Naive thymus-derived CD8-positive, alpha-beta T cell (primary cell): ENCODE results near the gene TLR9. TPM values are rescaled to one million over a fixed set of nuclear protein-coding genes. Genes with fewer than 3 reads are reported as not detected.
A peak's percentile ranks its signal among the peaks of the same experiment; 100 is the strongest.

Experiments
- ATAC-seq, 2 donors: fragments of 150-1000 bp; cut with Tn5 transposase in 1 of 2; sonication (Bioruptor Pico), chemical (Tn5 transposase) in 1 of 2; 1 replicate in 1 of 2; 2 replicates in 1 of 2; pipeline ENCODE4 v1.10.0; 2021; ENCODE audit warnings: mild to moderate bottlenecking in 2 of 2, moderate library complexity in 2 of 2
- POLR2A ChIA-PET: fragments of 350-600 bp; sonication (Branson Sonifier 250); formaldehyde crosslinking; loops from one replicate; lab custom pipeline; 2021; ENCODE audit warnings: antibody characterized with exemption; lab: Charles Lee
- DNase-seq, 10 donors: peaks; one replicate each; pipeline versions ENCODE4 v3.0.0 to v3.0.0-alpha.2; 2020 to 2022
- H3K27ac Mint-ChIP-seq, 10 donors: one replicate each; pipeline ENCODE4 v1.8.0; 2020 to 2022; ENCODE audit warnings: mild to moderate bottlenecking in 10 of 10, mixed read lengths in 10 of 10, moderate library complexity in 4 of 10, inconsistent platforms in 1 of 10
- H3K27me3 Mint-ChIP-seq, 5 donors: one replicate each; pipeline ENCODE4 v1.8.0; 2021 to 2022; ENCODE audit warnings: mixed read lengths in 5 of 5
- H3K36me3 Mint-ChIP-seq, 3 donors: one replicate each; pipeline ENCODE4 v1.8.0; 2020 to 2022; ENCODE audit warnings: mixed read lengths in 3 of 3, mild to moderate bottlenecking in 2 of 3, inconsistent platforms in 1 of 3
- H3K4me1 Mint-ChIP-seq, 4 donors: one replicate each; pipeline ENCODE4 v1.8.0; 2021 to 2022; ENCODE audit warnings: mixed read lengths in 4 of 4
- H3K4me3 Mint-ChIP-seq, 10 donors: one replicate each; pipeline ENCODE4 v1.8.0; 2020 to 2022; ENCODE audit warnings: mild to moderate bottlenecking in 10 of 10, mixed read lengths in 10 of 10, moderate library complexity in 6 of 10, inconsistent platforms in 1 of 10
- H3K9me3 Mint-ChIP-seq, 9 donors: one replicate each; pipeline ENCODE4 v1.8.0; 2020 to 2022; ENCODE audit warnings: mixed read lengths in 9 of 9, mild to moderate bottlenecking in 3 of 9, inconsistent platforms in 1 of 9, moderate library complexity in 1 of 9
- polyA plus RNA-seq, 3 donors: library from polyadenylated mRNA; unstranded; fragments of 300-500 nt; fragmentation: Illumina TruSeq; gene quantifications; one replicate each; pipeline ENCODE4 v1.2.3, GENCODE V29; 2021
- total RNA-seq, 8 experiments: library from RNA in 2 of 8; stranded (reverse) in 2 of 8; gene quantifications; one replicate each; pipeline ENCODE4 v1.2.3 and lab custom pipeline; 2021 to 2026

The TLR9 gene
- total and polyA plus RNA-seq, 5 experiments from 2014 or later, result 2.4 to 2.8 TPM; not detected in 3

DNA sequence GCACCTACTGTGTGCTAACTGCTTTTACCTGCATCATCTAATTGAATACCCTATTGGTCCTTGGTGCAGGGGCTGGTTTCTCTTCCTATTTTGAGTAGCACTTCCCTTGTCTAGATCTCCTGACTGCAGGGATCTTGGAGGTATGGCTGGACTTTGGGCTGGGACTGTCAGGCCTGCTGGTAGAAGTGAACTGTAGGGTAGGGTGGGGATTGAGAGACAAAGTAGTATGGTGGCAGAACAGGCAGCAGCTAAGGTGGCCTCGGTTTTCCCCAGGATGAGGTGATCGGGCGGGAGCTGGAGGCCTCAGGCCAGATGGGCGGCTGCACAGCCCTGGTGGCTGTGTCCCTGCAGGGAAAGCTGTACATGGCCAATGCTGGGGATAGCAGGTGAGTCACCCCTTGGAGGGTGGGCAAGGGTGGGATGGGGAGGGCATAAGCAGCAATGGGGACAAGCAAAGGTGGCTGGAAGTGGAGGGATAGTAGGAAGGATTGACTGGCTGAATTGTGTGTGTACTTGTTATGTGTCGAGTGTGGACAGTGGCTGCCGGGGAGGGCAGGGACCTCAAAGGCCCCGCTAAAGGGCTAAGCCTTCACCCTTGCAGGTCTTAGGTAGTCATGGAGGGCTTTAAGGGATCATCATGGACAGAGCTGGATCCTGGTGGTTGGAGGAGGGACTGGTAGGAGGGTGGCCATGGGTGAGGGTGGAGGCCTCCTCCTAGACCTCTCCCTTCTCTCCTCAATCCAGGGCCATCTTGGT is 22.1 kb upstream of the TLR9 start:
- POLR2A ChIA-PET, result interaction anchor here (1.2 to 58.8 kb wide), 4 partner anchors 3 to 92 kb away, joined by 3 to 1841 read pairs (median 1452); partner anchors contain the start of genes GLYCTK, PPM1M, TLR9 and TWF2
- Mint-ChIP-seq H3K36me3 (peaks cover 0 to 46% (median 10%) of the 10 kb centered on the region in 3 donors), H3K9me3 (no peaks in the 10 kb centered on the region), H3K27ac (peak overlapping the region; percentile 91 to 100 (median 98)), H3K27me3 (no peaks in the 10 kb centered on the region), H3K4me1 (peaks cover 45 to 90% (median 82%) of the 10 kb centered on the region in 4 donors), H3K4me3 (peak overlapping the region; percentile 84 to 93 (median 88))
- ATAC-seq (no peak), DNase-seq (peak in 1 of 10 donors; percentile 52)

DNA sequence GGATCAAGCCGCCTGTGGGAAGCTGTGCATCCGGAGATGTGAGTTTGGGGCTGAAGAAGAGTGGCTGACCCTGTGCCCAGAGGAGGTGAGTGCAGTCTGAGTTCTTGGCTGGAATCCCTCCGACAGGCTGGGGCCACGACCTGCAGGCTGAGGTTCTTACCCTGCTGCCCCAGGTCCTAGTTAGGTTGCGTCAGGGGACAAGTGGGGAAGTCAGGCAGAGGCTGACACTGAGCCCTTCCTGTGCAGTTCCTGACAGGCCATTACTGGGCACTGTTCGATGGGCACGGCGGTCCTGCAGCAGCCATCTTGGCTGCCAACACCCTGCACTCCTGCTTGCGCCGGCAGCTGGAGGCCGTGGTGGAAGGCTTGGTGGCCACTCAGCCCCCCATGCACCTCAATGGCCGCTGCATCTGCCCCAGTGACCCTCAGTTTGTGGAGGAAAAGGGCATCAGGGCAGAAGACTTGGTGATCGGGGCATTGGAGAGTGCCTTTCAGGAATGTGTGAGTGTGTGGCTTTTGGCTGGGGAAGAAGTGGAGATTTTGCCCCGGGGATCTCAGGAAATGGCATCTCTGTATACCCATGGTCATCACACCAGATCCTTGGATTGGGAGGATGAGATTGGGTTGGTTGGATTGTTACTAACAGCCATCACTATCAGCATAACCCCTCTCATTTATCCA is 21.4 kb upstream of the TLR9 start:
- Mint-ChIP-seq H3K9me3 (no peaks in the 10 kb centered on the region), H3K27ac (peak overlapping the region; percentile 91 to 100 (median 98)), H3K4me1 (peaks cover 45 to 88% (median 79%) of the 10 kb centered on the region in 4 donors), H3K4me3 (peak overlapping the region; percentile 84 to 93 (median 88)), H3K36me3 (peaks cover 0 to 39% (median 9%) of the 10 kb centered on the region in 3 donors), H3K27me3 (no peaks in the 10 kb centered on the region)
- ATAC-seq, result peak in 1 of 2 donors; percentile 1
- POLR2A ChIA-PET, result interaction anchor here (1.2 to 58.8 kb wide), 4 partner anchors 4 to 93 kb away, joined by 3 to 1841 read pairs (median 1452); partner anchors contain the start of genes GLYCTK, PPM1M, TLR9 and TWF2
- DNase-seq, result peak in 1 of 10 donors; percentile 56

DNA sequence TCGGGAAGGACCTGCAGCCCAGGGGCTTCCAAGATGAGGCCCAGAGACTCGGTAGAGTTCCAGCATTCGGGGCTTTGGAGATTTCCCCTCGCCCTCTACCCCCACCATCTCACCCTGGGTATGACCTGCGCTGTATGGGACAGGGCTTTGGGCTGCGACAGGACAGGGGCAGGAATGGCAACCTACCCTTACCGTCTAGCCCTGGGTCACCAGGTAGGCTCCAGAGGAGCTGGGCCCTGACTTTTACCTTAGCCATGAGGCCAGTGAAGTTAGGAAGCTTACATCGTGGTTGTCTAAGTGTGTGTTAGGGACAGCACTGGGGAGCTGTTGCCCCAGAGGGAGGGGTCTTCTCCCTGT is 20.8 kb upstream of the TLR9 start:
- Mint-ChIP-seq H3K9me3 (no peaks in the 10 kb centered on the region), H3K27ac (peak overlapping the region; percentile 91 to 100 (median 98)), H3K36me3 (peaks cover 0 to 34% (median 7%) of the 10 kb centered on the region in 3 donors), H3K4me1 (peaks cover 48 to 86% (median 81%) of the 10 kb centered on the region in 4 donors), H3K27me3 (no peaks in the 10 kb centered on the region), H3K4me3 (peak overlapping the region; percentile 84 to 93 (median 88))
- POLR2A ChIA-PET, result interaction anchor here (1.0 to 58.8 kb wide), 4 partner anchors 4 to 93 kb away, joined by 3 to 1841 read pairs (median 1452); partner anchors contain the start of genes GLYCTK, PPM1M, TLR9 and TWF2
- DNase-seq, result no peak
- peak; percentile 15 to 22 for ATAC-seq

DNA sequence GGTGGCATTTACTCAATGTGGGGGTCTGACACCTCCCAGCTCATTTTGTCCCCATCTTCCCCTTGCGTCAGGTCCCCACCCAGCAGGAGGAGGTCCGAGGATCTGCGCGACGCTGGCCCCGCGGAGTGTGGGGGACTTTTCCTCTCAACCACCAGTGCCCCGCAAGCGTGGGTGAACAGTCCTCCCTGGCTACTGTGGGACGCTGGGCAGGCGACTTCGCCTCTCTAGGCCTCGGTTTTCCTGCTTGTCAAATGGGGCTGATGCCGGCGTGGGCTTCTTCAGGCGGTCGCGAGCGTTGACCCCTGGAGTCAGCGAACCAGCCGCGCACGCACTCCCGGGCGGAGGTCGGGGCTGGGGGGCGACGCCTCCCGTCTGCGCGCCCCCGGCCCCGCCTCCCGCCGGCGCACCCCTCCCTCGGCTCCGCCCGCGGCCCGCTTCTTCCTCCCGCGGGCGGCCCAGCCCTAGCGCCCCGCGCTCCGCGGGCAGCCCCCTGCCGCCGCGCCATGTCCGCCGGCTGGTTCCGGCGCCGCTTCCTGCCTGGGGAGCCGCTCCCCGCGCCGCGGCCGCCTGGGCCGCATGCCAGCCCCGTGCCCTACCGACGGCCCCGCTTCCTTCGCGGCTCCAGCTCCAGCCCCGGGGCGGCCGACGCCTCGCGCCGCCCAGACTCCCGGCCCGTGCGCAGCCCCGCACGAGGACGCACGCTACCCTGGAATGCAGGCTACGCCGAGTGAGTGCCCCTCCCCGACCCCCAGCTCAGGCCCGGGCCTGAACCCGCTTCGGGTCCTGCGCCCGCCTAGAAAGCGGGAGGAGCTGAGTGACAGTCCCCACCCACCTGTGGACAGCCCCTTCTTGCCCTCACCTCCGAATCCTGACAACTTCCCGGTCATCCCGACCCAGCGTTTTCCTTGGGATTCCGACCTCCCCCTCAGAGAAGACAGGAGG is 20.1 kb upstream of the TLR9 start, which contains the start of gene PPM1M:
Gene PPM1M (plus strand): TSS at position 438 of the 942 bp plus-strand sequence. CDS start 66 bp downstream, at position 504.
- POLR2A ChIA-PET, result interaction anchor here (1.0 to 58.8 kb wide), 4 partner anchors 5 to 94 kb away, joined by 3 to 1841 read pairs (median 1452); partner anchors contain the start of genes GLYCTK, PPM1M, TLR9 and TWF2
- peak; percentile 49 to 81 (median 68) for DNase-seq
- Mint-ChIP-seq H3K27ac (peak within 1 kb of the TSS; percentile 91 to 100 (median 98)), H3K4me3 (peak within 1 kb of the TSS; percentile 84 to 93 (median 88)), H3K27me3 (no peaks in the 10 kb centered on the region), H3K9me3 (no peaks in the 10 kb centered on the region), H3K36me3 (peaks cover 0 to 35% (median 7%) of the 10 kb centered on the region in 3 donors), H3K4me1 (peaks cover 50 to 86% (median 82%) of the 10 kb centered on the region in 4 donors)
- ATAC-seq, result peak; percentile 65 to 74

DNA sequence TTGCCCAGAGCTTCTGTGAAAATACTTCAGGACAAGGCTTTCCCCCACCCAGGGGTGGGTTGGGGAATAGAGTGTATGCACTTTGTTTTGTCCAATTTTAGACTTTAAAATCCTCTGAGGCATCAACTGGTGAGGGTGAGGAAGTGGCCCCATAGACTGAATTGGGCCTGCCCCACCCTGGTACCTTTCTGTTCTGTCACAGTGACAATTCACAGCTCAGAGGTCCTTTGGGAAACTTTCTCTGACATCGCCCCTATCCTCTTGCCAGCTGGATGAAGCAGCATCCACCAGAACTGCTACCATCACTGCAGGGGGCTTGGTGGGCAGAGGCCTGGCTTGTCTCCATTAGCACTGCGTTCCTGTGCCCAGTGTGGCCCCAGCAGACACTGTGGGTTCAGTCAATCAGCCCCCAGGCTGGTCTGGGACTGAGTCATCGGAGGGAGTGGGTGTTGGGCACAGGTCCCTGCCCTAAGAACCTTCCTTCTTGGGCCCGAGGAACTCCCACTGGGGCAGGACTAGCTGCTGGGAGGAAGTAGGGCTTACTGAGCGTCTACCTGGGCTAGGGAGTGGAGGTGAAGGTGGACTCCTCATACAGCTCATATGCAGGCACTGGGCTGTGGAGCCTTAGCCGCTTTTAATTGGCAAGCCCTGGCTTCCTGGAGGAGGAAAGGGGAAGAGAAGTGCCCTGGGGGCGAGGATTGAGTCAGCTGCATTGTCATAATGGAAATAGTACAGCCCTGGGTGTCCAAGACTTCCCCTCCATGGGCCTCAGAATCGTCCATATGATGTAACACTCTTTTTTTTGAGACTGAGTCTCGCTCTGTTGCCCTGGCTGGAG is 18.6 kb upstream of the TLR9 start:
- ATAC-seq (no peak), DNase-seq (peak in 1 of 10 donors; percentile 50)
- Mint-ChIP-seq H3K4me3 (peak overlapping the region; percentile 72 to 89 (median 82)), H3K36me3 (peaks cover 0 to 19% (median 4%) of the 10 kb centered on the region in 3 donors), H3K4me1 (peaks cover 41 to 85% (median 80%) of the 10 kb centered on the region in 4 donors), H3K27me3 (no peaks in the 10 kb centered on the region), H3K9me3 (no peaks in the 10 kb centered on the region), H3K27ac (peak overlapping the region; percentile 77 to 97 (median 93))
- POLR2A ChIA-PET, result interaction anchor here (0.5 to 58.8 kb wide), 5 partner anchors 7 to 338 kb away, joined by 3 to 1841 read pairs (median 1452); partner anchors contain the start of genes GLYCTK, PPM1M, TLR9 and TWF2

DNA sequence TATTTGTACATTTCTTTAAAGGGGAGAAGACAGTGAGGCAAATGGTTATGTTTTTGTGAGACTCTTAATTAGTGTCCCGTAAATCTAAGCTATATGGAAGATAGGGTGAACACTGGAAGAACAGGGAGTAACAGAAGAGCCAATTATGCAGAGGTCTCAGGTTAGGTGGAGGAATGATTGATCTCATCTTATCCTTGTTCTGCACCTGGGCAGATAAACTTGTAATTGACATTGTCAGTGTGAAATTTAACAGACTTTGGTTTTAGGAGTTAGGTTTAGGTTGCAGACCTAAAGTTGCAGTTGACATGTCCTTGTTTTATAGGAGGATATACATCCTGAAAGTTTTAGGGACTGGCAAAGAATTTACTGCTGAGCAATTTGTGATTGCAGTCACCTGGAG is 16.6 kb upstream of the TLR9 start:
- DNase-seq (no peak), ATAC-seq (no peak)
- no peaks in the 10 kb centered on the region for H3K27me3 Mint-ChIP-seq
- H3K4me1 Mint-ChIP-seq, result peaks cover 35 to 81% (median 76%) of the 10 kb centered on the region in 4 donors
- H3K27ac Mint-ChIP-seq, result peak overlapping the region in 9 of 10 donors; percentile 60 to 95 (median 79)
- H3K9me3 Mint-ChIP-seq, result no peaks in the 10 kb centered on the region
- H3K36me3 Mint-ChIP-seq, result peaks cover 0 to 3% (median 0%) of the 10 kb centered on the region in 3 donors
- POLR2A ChIA-PET, result interaction anchor here (0.7 to 58.8 kb wide), 4 partner anchors 5 to 213 kb away, joined by 6 to 1841 read pairs (median 1452); partner anchors contain the start of genes GLYCTK, PPM1M, TLR9 and TWF2
- peak overlapping the region in 5 of 10 donors; percentile 6 to 50 (median 23) for H3K4me3 Mint-ChIP-seq

DNA sequence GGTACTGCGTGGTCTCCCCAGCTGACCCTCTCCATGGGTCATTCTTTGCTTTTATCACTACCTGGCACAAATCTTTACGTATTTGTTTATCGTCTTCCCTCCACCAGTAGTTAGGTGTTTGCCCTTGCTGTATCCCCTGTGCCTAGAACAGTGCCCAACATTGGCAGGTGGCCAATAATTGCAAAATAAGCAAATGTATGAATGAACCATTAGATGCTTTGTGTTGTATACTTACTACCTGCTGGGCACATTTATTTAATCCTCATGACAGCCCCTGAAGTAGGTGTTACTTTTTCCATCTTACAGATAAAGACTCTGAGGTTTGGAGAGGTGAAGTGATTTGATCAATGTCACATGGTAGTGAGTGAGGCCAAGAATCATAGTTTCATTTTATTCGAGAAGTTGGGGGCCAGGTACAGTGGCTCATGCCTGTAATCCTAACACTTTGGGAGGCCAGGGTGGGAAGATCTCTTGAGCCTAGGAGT is 15.5 kb upstream of the TLR9 start:
- peaks cover 0 to 6% (median 0%) of the 10 kb centered on the region in 3 donors for H3K36me3 Mint-ChIP-seq
- H3K4me1 Mint-ChIP-seq, result peaks cover 30 to 82% (median 76%) of the 10 kb centered on the region in 4 donors
- POLR2A ChIA-PET, result interaction anchor here (1.0 to 58.8 kb wide), 6 partner anchors 4 to 295 kb away, joined by 3 to 1841 read pairs (median 728); partner anchors contain the start of genes ACY1, GLYCTK, PPM1M and TLR9
- no peak for ATAC-seq
- peak overlapping the region; percentile 93 to 98 (median 95) for H3K27ac Mint-ChIP-seq
- no peaks in the 10 kb centered on the region for H3K27me3 Mint-ChIP-seq
- no peaks in the 10 kb centered on the region for H3K9me3 Mint-ChIP-seq
- peak overlapping the region; percentile 54 to 99 (median 96) for H3K4me3 Mint-ChIP-seq
- no peak for DNase-seq

DNA sequence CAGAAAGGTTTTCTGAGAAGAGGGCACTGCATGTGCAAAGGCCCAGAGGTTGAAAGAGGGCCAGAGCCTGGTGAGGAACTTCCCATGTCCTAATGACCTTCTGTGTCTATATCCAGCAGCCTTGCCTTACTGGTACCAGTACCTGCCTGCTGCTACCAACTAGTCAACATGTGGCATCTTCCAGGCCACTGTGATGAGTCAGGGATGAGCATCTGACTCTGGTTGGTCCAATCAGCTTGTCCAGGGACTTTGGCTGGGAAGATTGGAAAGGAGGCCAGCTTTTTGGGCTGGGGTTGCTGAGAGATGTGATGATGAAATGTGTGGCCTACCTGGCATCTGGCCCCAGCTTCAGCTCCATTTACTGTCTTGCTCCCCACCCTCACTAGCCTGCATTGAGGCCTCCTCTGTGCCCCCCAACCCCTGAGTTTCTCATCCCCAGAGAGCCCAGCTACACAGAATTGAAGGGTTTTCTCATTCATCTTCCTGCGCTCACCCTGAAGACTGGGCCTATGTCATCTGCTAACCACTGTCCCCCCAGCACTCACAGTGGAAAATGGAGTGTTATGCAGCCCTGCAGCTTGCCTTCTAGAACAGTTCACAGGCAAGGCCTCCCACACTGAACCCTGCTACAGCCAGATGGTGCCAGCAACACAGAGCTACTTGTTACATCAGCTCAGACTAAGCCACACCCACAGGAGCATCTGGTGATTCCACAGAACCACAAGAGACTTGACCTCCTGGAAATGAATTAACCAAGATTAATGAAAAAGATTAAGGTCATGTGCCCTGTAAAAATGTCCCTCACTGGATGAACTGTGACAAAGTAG is 14.8 kb upstream of the TLR9 start:
- H3K9me3 Mint-ChIP-seq, result no peaks in the 10 kb centered on the region
- peak in 5 of 10 donors; percentile 28 to 75 (median 45) for DNase-seq
- H3K36me3 Mint-ChIP-seq, result peaks cover 0 to 6% (median 0%) of the 10 kb centered on the region in 3 donors
- H3K27ac Mint-ChIP-seq, result peak overlapping the region; percentile 93 to 98 (median 95)
- H3K27me3 Mint-ChIP-seq, result no peaks in the 10 kb centered on the region
- POLR2A ChIA-PET, result interaction anchor here (1.0 to 58.8 kb wide), 6 partner anchors 3 to 296 kb away, joined by 3 to 1841 read pairs (median 728); partner anchors contain the start of genes ACY1, GLYCTK, PPM1M and TLR9
- peak overlapping the region; percentile 88 to 99 (median 96) for H3K4me3 Mint-ChIP-seq
- ATAC-seq, result peak in 1 of 2 donors; percentile 13
- peaks cover 34 to 87% (median 82%) of the 10 kb centered on the region in 4 donors for H3K4me1 Mint-ChIP-seq
